OCI-LY7 (cell line): ENCODE measurements around the gene ZNF626.

Experiments
- CTCF ChIP-seq: fragments of 200-600 bp; sonication (generic); conservative IDR thresholded peaks from 2 replicates; pipeline ENCODE4 v1.5.1; 2014; ENCODE audit warnings: mild to moderate bottlenecking, antibody characterized with exemption, low read length, moderate library complexity, mixed read lengths
- EZH2phosphoT487 ChIP-seq: fragments of 200-600 bp; sonication (generic); IDR thresholded peaks from 2 replicates; pipeline ENCODE4 v1.6.1; 2018; ENCODE audit warnings: low read depth, borderline replicate concordance, mild to moderate bottlenecking, mixed run types, antibody characterized with exemption, low read length, moderate library complexity, mixed read lengths

DNA sequence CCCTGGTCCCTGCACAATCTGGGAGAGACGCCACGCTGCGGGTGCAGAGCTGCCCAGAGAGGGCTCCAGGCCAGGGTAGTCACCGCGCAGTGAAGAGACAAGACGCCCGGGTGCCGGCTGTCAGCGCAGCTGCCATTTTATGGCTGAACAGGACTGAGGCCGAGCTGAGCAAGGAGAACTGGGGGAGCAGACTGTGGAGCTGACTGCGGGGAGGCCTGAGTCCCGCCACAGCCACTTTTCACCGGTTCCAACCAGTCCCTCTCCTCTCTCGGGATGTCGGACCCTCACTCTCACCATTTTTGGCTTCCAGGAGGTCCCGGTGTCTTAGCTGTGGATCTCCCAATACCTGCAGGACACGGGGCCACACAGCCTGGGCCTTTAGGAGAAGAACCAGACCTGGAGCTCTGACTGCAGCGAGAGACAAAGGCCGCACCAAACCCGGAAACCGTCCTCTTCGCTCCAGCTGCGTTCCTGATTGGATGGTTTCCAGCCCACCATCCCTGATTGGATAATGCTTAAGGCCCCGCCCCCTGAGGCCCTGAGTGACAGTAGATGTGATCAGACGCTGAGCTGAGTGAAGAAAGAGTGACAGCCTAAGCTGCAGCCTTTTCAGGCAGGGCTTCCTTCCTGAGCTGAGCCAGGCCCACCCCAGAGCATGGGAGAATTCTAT, at the start of gene ZNF626:
- TF ChIP-seq CTCF (no peak), EZH2phosphoT487 (no peak)
